C4-2B (cell line): ENCODE results near the gene CYP2W1.

ENCODE experiments used
- ZFX ChIP-seq: fragments of 450-650 bp; IDR thresholded peaks from 2 replicates; pipeline ENCODE4 v1.6.1; 2017
- TF ChIP-seq, protein P1 (sequence below): fragments of 450-650 bp; conservative IDR thresholded peaks from 2 replicates; pipeline ENCODE4 v1.5.1; 2017; ENCODE audit warnings: mild to moderate bottlenecking

- TF ChIP-seq, protein P1, sequence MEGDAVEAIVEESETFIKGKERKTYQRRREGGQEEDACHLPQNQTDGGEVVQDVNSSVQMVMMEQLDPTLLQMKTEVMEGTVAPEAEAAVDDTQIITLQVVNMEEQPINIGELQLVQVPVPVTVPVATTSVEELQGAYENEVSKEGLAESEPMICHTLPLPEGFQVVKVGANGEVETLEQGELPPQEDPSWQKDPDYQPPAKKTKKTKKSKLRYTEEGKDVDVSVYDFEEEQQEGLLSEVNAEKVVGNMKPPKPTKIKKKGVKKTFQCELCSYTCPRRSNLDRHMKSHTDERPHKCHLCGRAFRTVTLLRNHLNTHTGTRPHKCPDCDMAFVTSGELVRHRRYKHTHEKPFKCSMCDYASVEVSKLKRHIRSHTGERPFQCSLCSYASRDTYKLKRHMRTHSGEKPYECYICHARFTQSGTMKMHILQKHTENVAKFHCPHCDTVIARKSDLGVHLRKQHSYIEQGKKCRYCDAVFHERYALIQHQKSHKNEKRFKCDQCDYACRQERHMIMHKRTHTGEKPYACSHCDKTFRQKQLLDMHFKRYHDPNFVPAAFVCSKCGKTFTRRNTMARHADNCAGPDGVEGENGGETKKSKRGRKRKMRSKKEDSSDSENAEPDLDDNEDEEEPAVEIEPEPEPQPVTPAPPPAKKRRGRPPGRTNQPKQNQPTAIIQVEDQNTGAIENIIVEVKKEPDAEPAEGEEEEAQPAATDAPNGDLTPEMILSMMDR, result no peak
- no peak for TF ChIP-seq ZFX
These were observed 5.0 kb upstream of the CYP2W1 start for GRCh38 chr7:978049-978346.
